ENCODE results near the gene ZNF626. TPM values are rescaled to one million over a fixed set of nuclear protein-coding genes. Genes with fewer than 3 reads are reported as not detected.

Gene ZNF626
- total and polyA plus RNA-seq, 2 of the 4 experiments (the other 2 are of a cell fraction), result 1.6 to 3.2 TPM

DNA sequence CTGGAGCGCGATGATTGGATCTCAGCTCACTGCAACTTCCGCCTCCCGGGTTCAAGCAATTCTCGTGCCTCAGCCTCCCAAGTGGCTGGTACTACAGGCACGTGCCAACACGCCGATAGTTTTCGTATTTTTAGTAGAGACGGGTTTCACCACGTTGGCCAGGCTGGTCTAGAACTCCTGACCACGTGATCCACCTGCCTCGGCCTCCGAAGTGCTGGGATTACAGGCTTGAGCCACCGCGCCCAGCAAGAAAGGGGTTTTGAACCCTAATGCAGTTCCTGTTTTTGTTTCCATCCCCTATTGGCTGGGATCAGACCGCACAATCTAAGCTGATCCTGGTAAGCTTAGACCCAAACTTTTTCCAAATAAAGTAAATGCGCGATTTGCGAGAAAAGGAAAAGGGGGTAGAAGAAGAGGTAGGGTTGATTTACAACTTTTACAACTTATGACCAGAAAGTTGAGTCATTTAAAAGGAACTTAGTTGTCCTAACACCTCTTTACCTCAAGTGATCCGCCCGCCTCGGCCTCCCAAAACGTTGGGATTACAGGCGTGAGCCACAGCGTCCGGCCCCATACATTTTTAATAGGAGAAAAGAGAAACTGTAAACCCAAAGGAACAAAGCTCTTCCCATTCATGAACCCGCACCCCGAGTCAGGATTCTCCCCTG, 764 bp downstream of the ZNF626 start:
- H3K9ac ChIP-seq (ENCODE audit: low read depth, low read length), result peak overlapping the region; percentile 93
- WGBS, 2 experiments (ENCODE audit: extremely low coverage in 2 of 2, insufficient read length in 1 of 2), result 51% methylated on average over 10 of the region's 29 CpGs; no CpG with 5 or more reads in 1 of the 2 experiments
- H3K9me3 ChIP-seq (ENCODE audit: control insufficient read depth, insufficient read depth, low read length), result peaks cover 39% of the 10 kb centered on the region
- H4K8ac ChIP-seq (ENCODE audit: low read depth in 2 of 2, low read length in 2 of 2), result peak overlapping the region in 1 of 2 experiments; percentile 59; a peak in 2 of 4 replicates
- peak overlapping the region; percentile 38 for H3K4me2 ChIP-seq (ENCODE audit: low read depth, low read length)
- DNase-seq (no peak), ATAC-seq (ENCODE audit: low read depth) (no peak)
- TF ChIP-seq, protein P1, sequence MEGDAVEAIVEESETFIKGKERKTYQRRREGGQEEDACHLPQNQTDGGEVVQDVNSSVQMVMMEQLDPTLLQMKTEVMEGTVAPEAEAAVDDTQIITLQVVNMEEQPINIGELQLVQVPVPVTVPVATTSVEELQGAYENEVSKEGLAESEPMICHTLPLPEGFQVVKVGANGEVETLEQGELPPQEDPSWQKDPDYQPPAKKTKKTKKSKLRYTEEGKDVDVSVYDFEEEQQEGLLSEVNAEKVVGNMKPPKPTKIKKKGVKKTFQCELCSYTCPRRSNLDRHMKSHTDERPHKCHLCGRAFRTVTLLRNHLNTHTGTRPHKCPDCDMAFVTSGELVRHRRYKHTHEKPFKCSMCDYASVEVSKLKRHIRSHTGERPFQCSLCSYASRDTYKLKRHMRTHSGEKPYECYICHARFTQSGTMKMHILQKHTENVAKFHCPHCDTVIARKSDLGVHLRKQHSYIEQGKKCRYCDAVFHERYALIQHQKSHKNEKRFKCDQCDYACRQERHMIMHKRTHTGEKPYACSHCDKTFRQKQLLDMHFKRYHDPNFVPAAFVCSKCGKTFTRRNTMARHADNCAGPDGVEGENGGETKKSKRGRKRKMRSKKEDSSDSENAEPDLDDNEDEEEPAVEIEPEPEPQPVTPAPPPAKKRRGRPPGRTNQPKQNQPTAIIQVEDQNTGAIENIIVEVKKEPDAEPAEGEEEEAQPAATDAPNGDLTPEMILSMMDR (conservative IDR thresholded peaks at IDR 0.05; ENCODE audit: low read depth, low read length), result no peak
- H2BK120ac ChIP-seq (ENCODE audit: low read depth, low read length), result no peak overlapping the region
- no peak overlapping the region for H2AFZ ChIP-seq (replicated peaks; ENCODE audit: low read length, poor library complexity)
- no peaks in the 10 kb centered on the region for H3K79me1 ChIP-seq (ENCODE audit: low read depth in 1 of 2, low read length in 2 of 2)
- TSS peak; percentile 24 for BruUV-seq (replicated peaks)
- peak overlapping the region; percentile 92 for H3K4me3 ChIP-seq (ENCODE audit: insufficient read depth, low read depth, low read length)
- H3K23ac ChIP-seq (ENCODE audit: low read depth, low read length), result no peak overlapping the region
- no peak overlapping the region for H3K14ac ChIP-seq (replicated peaks; ENCODE audit: low read depth, low read length)
- H3K9me1 ChIP-seq (ENCODE audit: insufficient read depth, low read length), result no peaks in the 10 kb centered on the region
- H2BK15ac ChIP-seq (ENCODE audit: low read depth, low read length), result no peak overlapping the region
- H3K56ac ChIP-seq (ENCODE audit: extremely low read depth, insufficient read depth, low read length), result no peak overlapping the region
- ChIA-PET CTCF (no interaction called here), POLR2A (ENCODE audit: unreplicated experiment) (interaction anchor here (0.6 kb wide), 1 partner anchor 8 kb away, joined by 3 read pairs; no protein-coding TSS in a partner anchor)
- no peaks in the 10 kb centered on the region for H4K20me1 ChIP-seq (ENCODE audit: insufficient read depth, low read length)
- no peak overlapping the region for H3K18ac ChIP-seq (ENCODE audit: low read depth, low read length)
- H3K27me3 ChIP-seq (ENCODE audit: control insufficient read depth, insufficient read depth, low read length), result no peaks in the 10 kb centered on the region
- H3K27ac ChIP-seq (ENCODE audit: insufficient read depth, low read length), result peak overlapping the region; percentile 90
- no peak overlapping the region for H2BK5ac ChIP-seq (ENCODE audit: low read depth, low read length, poor library complexity, severe bottlenecking)
- intact Hi-C loops (cut with micrococcal nuclease), result no loop called here
- no peak overlapping the region for H2BK20ac ChIP-seq (ENCODE audit: low read depth, low read length)
- peaks cover 19% of the 10 kb centered on the region for H3K36me3 ChIP-seq (ENCODE audit: control insufficient read depth, insufficient read depth, low read length)
- no peak overlapping the region for H2AK9ac ChIP-seq (replicated peaks; ENCODE audit: low read depth, low read length, poor library complexity)
- H2AK5ac ChIP-seq (ENCODE audit: low read depth, low read length), result no peak overlapping the region
- no peak overlapping the region for H3K4ac ChIP-seq (ENCODE audit: low read depth, low read length)
- in situ Hi-C loops (cut with MboI; ENCODE audit: low sequenced_read_pairs), result no loop called here
- no peaks in the 10 kb centered on the region for H3K4me1 ChIP-seq (ENCODE audit: control insufficient read depth, insufficient read depth, low read length)
- H4K91ac ChIP-seq (ENCODE audit: insufficient read depth, low read depth, low read length), result no peak overlapping the region
- dilution Hi-C loops (cut with HindIII; ENCODE audit: low sequenced_read_pairs, unreplicated experiment), result no loop called here
- H4K5ac ChIP-seq (ENCODE audit: low read depth, low read length), result no peak overlapping the region; the same call in 1 of the 2 replicates
